GM23338 (cell line): ENCODE data around the gene FAM25A. TPM values are rescaled to one million over a fixed set of nuclear protein-coding genes. Genes with fewer than 3 reads are reported as not detected.

Source experiments
- ATAC-seq: fragments of 200-7000 bp; cut with Tn5 transposase; 3 replicates; pipeline ENCODE4 v1.9.1; 2020
- DNase-seq: peaks from one replicate; pipeline ENCODE4 v3.0.0-alpha.2; 2015; ENCODE audit warnings: low spot score
- H2AFZ ChIP-seq: fragments of 200-600 bp; sonication (generic); 2 replicates; pipeline ENCODE4 v1.8.0; 2016; ENCODE audit warnings: antibody characterized with exemption, mild to moderate bottlenecking, moderate library complexity
- H3F3A ChIP-seq: fragments of 200-600 bp; sonication (generic); replicated peaks from 2 replicates; pipeline ENCODE4 v1.8.0; 2017; ENCODE audit warnings: antibody characterized with exemption, mixed run types, low read depth
- H3K27ac ChIP-seq: fragments of 200-600 bp; sonication (generic); 2 replicates; pipeline ENCODE4 v1.6.1; 2016; ENCODE audit warnings: low read depth
- H3K27me3 ChIP-seq: fragments of 200-600 bp; sonication (generic); 2 replicates; pipeline ENCODE4 v1.8.0; 2016; ENCODE audit warnings: mild to moderate bottlenecking, mixed run types, moderate library complexity; ENCODE audit not compliant: insufficient read depth
- H3K36me3 ChIP-seq: fragments of 200-600 bp; sonication (generic); 2 replicates; pipeline ENCODE4 v1.8.0; 2016; ENCODE audit warnings: mild to moderate bottlenecking; ENCODE audit not compliant: insufficient read depth
- H3K4me1 ChIP-seq: fragments of 200-600 bp; sonication (generic); 2 replicates; pipeline ENCODE4 v1.8.0; 2016; ENCODE audit warnings: mild to moderate bottlenecking, moderate library complexity; ENCODE audit not compliant: insufficient read depth
- H3K4me2 ChIP-seq: fragments of 200-600 bp; sonication (generic); 2 replicates; pipeline ENCODE4 v1.7.1; 2017; ENCODE audit warnings: mixed run types
- H3K4me3 ChIP-seq: fragments of 200-600 bp; sonication (generic); 2 replicates; pipeline ENCODE4 v1.6.1; 2016; ENCODE audit warnings: mixed run types
- H3K79me2 ChIP-seq: fragments of 200-600 bp; sonication (generic); replicated peaks from 2 replicates; pipeline ENCODE4 v1.8.0; 2017; ENCODE audit warnings: mild to moderate bottlenecking; ENCODE audit not compliant: insufficient read depth
- H3K9me2 ChIP-seq: fragments of 200-600 bp; sonication (generic); 2 replicates; pipeline ENCODE4 v1.8.0; 2017; ENCODE audit not compliant: insufficient read depth
- H4K20me1 ChIP-seq: fragments of 200-600 bp; sonication (generic); replicated peaks from 2 replicates; pipeline ENCODE4 v1.8.0; 2017; ENCODE audit warnings: mild to moderate bottlenecking; ENCODE audit not compliant: insufficient read depth
- H3K27ac Mint-ChIP-seq: 2 replicates; pipeline ENCODE4 v1.8.0; 2020; ENCODE audit warnings: inconsistent platforms, mild to moderate bottlenecking, moderate library complexity, mixed read lengths
- H3K27me3 Mint-ChIP-seq: 3 replicates; pipeline ENCODE4 v1.8.0; 2022; ENCODE audit warnings: low read depth, mild to moderate bottlenecking, moderate library complexity, mixed read lengths, inconsistent platforms; ENCODE audit not compliant: insufficient read depth, poor library complexity
- H3K36me3 Mint-ChIP-seq: 3 replicates; pipeline ENCODE4 v1.8.0; 2021; ENCODE audit warnings: low read depth, mild to moderate bottlenecking, inconsistent platforms, moderate library complexity, mixed read lengths
- H3K4me1 Mint-ChIP-seq: 3 replicates; pipeline ENCODE4 v1.8.0; 2020; ENCODE audit warnings: mild to moderate bottlenecking, inconsistent platforms, mixed read lengths
- H3K4me3 Mint-ChIP-seq: 3 replicates; pipeline ENCODE4 v1.8.0; 2021; ENCODE audit warnings: moderate library complexity, mild to moderate bottlenecking, inconsistent platforms, mixed read lengths
- H3K9me3 Mint-ChIP-seq: 3 replicates; pipeline ENCODE4 v1.8.0; 2020; ENCODE audit warnings: moderate library complexity, mild to moderate bottlenecking, inconsistent platforms, mixed read lengths
- CREB1 ChIP-seq: fragments of 250-450 bp; sonication (Bioruptor Pico); IDR thresholded peaks from 2 replicates; pipeline ENCODE4 v1.5.0; 2020; ENCODE audit warnings: low read depth, mild to moderate bottlenecking, moderate library complexity
- CTCF ChIP-seq, 2 experiments: fragments of 200-600 bp in 1 of 2; sonication (generic) in 1 of 2; conservative IDR thresholded peaks; 2 replicates each; pipeline versions ENCODE4 v1.5.1 to v1.6.1; 2016 to 2017; ENCODE audit warnings: antibody characterized with exemption in 2 of 2, low read depth in 2 of 2, mild to moderate bottlenecking in 2 of 2, moderate library complexity in 1 of 2
- ETS1 ChIP-seq: IDR thresholded peaks from 2 replicates; pipeline ENCODE4 v1.6.1; 2016; ENCODE audit warnings: antibody characterized with exemption
- EZH2 ChIP-seq: fragments of 200-600 bp; sonication (generic); IDR thresholded peaks from one replicate; pipeline ENCODE4 v1.8.0; 2017; ENCODE audit warnings: antibody characterized with exemption, mild to moderate bottlenecking, low read depth; ENCODE audit not compliant: unreplicated experiment
- EZH2phosphoT487 ChIP-seq: fragments of 200-600 bp; sonication (generic); IDR thresholded peaks from one replicate; pipeline ENCODE4 v1.8.1; 2018; ENCODE audit warnings: antibody characterized with exemption; ENCODE audit not compliant: unreplicated experiment
- JUNB ChIP-seq: IDR thresholded peaks from one replicate; pipeline ENCODE4 v1.6.1; 2016; ENCODE audit warnings: antibody characterized with exemption; ENCODE audit not compliant: unreplicated experiment
- NANOG ChIP-seq: IDR thresholded peaks from 2 replicates; pipeline ENCODE4 v1.6.1; 2016; ENCODE audit warnings: antibody characterized with exemption, borderline replicate concordance
- POLR2AphosphoS5 ChIP-seq: IDR thresholded peaks from 2 replicates; pipeline ENCODE4 v1.6.1; 2016; ENCODE audit warnings: antibody characterized with exemption, low read depth
- REST ChIP-seq: IDR thresholded peaks from one replicate; pipeline ENCODE4 v1.6.1; 2018; ENCODE audit warnings: antibody characterized with exemption; ENCODE audit not compliant: unreplicated experiment
- STAT1 ChIP-seq: IDR thresholded peaks from one replicate; pipeline ENCODE4 v1.6.1; 2016; ENCODE audit warnings: antibody characterized with exemption; ENCODE audit not compliant: unreplicated experiment
- ZNF114 ChIP-seq: fragments of 250-450 bp; sonication (Bioruptor Pico); IDR thresholded peaks from 2 replicates; pipeline ENCODE4 v1.5.0; 2020; ENCODE audit warnings: mild to moderate bottlenecking, moderate library complexity
- ZNF331 ChIP-seq: fragments of 250-450 bp; sonication (Bioruptor Pico); IDR thresholded peaks from 2 replicates; pipeline ENCODE4 v1.5.0; 2020; ENCODE audit warnings: low read depth, mild to moderate bottlenecking, moderate library complexity
- ZNF462 ChIP-seq: fragments of 250-450 bp; sonication (Bioruptor Pico); IDR thresholded peaks from 2 replicates; pipeline ENCODE4 v1.5.0; 2020; ENCODE audit warnings: mild to moderate bottlenecking, moderate library complexity
- polyA plus RNA-seq: library from polyadenylated mRNA; unstranded; fragments of >200 nt; fragmentation: Nextera tagmentation; extraction: Ambion mirVana; gene quantifications from 2 replicates; pipeline ENCODE4 v1.2.1, GENCODE V29; 2016
- total RNA-seq: library from RNA; depleted of rRNA; stranded (reverse); fragments of >200 nt; shearing (Covaris generic); gene quantifications from 2 replicates; pipeline ENCODE4 v1.2.3, GENCODE V29; 2014

Gene FAM25A
- total and polyA plus RNA-seq, 2 experiments from 2014 or later, result not detected

GRCh38 chr10:87059401-87059800 is 39.3 kb downstream of the FAM25A start:
- Histone ChIP-seq H3K27me3 (no peaks in the 10 kb centered on the region), H3F3A (0 out of 2 replicates have a peak, but pooled peaks cover 4% of the 10 kb centered on the region), H3K27ac (no peak overlapping the region), H3K4me2 (no peak overlapping the region), H3K4me1 (no peaks in the 10 kb centered on the region), H3K4me3 (no peak overlapping the region), H3K9me2 (no peaks in the 10 kb centered on the region), H3K36me3 (peaks cover 58% of the 10 kb centered on the region), H3K79me2 (no peaks in the 10 kb centered on the region), H2AFZ (no peak overlapping the region), H4K20me1 (peaks cover 5% of the 10 kb centered on the region)
- no peaks in the 10 kb centered on the region for H3K4me1 Mint-ChIP-seq
- no peak overlapping the region for H3K27ac Mint-ChIP-seq
- no peak for DNase-seq
- H3K27me3 Mint-ChIP-seq, result no peaks in the 10 kb centered on the region
- H3K9me3 Mint-ChIP-seq, result no peaks in the 10 kb centered on the region
- TF ChIP-seq REST (no peak), ETS1 (no peak), ZNF114 (CRISPR knock-in tag) (no peak), CREB1 (CRISPR knock-in tag) (no peak), CTCF (conservative IDR thresholded peaks at IDR 0.05; ENCODE audit: low read depth in 2 of 2) (no peak), ZNF462 (CRISPR knock-in tag) (no peak), POLR2AphosphoS5 (no peak), JUNB (no peak), STAT1 (no peak), EZH2phosphoT487 (no peak), NANOG (no peak), ZNF331 (CRISPR knock-in tag) (no peak), EZH2 (no peak)
- no peak for ATAC-seq
- no peak overlapping the region for H3K4me3 Mint-ChIP-seq
- H3K36me3 Mint-ChIP-seq, result peaks cover 60% of the 10 kb centered on the region
